Testis (tissue), 2 donors: ENCODE data around the gene PTBP3.
"Not testable (repeated sequence)": the region's sequence is repeated elsewhere in the genome, so short reads cannot be mapped to it uniquely, and the experiment has no call there.

Source experiments
- CTCF ChIP-seq, 3 experiments: fragments of 450-650 bp in 2 of 3; fragments of 200-600 bp in 1 of 3; sonication (generic) in 1 of 3; IDR thresholded peaks; one replicate each; pipeline ENCODE4 v1.5.1; 2016 to 2019; ENCODE audit warnings: antibody characterized with exemption in 3 of 3, mild to moderate bottlenecking in 2 of 3, moderate library complexity in 1 of 3
- POLR2A ChIP-seq: fragments of 450-650 bp; IDR thresholded peaks from one replicate; pipeline ENCODE4 v1.6.1; 2017; ENCODE audit warnings: antibody characterized with exemption, mild to moderate bottlenecking, moderate library complexity

- TF ChIP-seq CTCF (IDR thresholded peaks at IDR 0.05); POLR2A: not testable (repeated sequence)
Observed at GRCh38 chr9:112373666-112374065, 40.2 kb upstream of the PTBP3 start.
